ENCODE measurements around the gene FAM169A.
"Not testable (repeated sequence)": the region's sequence is repeated elsewhere in the genome, so short reads cannot be mapped to it uniquely, and the experiment has no call there.

DNA sequence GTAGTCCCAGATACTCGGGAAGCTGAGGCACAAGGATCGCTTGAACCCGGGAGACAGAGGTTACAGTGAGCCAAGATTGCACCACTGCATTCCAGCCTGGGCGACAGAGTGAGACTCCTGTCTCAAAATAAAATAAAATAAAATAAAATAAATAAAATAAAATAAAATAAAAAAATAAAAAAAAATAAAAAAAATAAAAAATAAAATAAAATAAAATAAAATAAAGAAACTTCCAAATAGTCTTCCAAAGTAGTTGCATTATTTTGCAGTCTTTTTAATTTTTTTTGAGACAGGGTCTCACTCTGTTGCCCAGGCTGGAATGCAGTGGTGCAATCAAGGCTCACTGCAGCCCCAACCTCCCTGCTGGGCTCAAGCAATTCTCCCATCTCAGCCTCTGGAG lies 117.4 kb downstream of the FAM169A start:
- TF ChIP-seq, protein P1, sequence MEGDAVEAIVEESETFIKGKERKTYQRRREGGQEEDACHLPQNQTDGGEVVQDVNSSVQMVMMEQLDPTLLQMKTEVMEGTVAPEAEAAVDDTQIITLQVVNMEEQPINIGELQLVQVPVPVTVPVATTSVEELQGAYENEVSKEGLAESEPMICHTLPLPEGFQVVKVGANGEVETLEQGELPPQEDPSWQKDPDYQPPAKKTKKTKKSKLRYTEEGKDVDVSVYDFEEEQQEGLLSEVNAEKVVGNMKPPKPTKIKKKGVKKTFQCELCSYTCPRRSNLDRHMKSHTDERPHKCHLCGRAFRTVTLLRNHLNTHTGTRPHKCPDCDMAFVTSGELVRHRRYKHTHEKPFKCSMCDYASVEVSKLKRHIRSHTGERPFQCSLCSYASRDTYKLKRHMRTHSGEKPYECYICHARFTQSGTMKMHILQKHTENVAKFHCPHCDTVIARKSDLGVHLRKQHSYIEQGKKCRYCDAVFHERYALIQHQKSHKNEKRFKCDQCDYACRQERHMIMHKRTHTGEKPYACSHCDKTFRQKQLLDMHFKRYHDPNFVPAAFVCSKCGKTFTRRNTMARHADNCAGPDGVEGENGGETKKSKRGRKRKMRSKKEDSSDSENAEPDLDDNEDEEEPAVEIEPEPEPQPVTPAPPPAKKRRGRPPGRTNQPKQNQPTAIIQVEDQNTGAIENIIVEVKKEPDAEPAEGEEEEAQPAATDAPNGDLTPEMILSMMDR (IDR thresholded peaks at IDR 0.05) = not testable (repeated sequence)
- not testable (repeated sequence) for TF ChIP-seq POLR2A (IDR thresholded peaks at IDR 0.05)

Measured in adrenal gland (tissue), 5 donors.